GM12878 (cell line): ENCODE measurements around the gene RAP1A. TPM values are rescaled to one million over a fixed set of nuclear protein-coding genes. Genes with fewer than 3 reads are reported as not detected.

Experiments used
- ATAC-seq: fragments of 200-7000 bp; cut with Tn5 transposase; 3 replicates; pipeline ENCODE4 v1.9.1; 2020; ENCODE audit warnings: mild to moderate bottlenecking, moderate library complexity
- BruUV-seq: library from RNA; stranded (reverse); fragments of 400-500 nt; replicated peaks from 2 replicates; lab custom pipeline; 2021; lab: Mats Ljungman, UMichigan
- CTCF ChIA-PET: fragments of 300-600 bp; sonication (Branson Sonifier 250); formaldehyde crosslinking; extraction: SDS; loops from one replicate; lab custom pipeline; 2021; ENCODE audit warnings: inconsistent platforms; lab: Yijun Ruan, JAX
- POLR2A ChIA-PET: fragments of 350-600 bp; formaldehyde crosslinking; extraction: SDS; loops from one replicate; lab custom pipeline; 2021; ENCODE audit warnings: inconsistent platforms; lab: Charles Lee
- RAD21 ChIA-PET: fragments of 300-600 bp; sonication (Branson Sonifier 250); formaldehyde crosslinking; loops from one replicate; lab custom pipeline; 2023; ENCODE audit warnings: antibody characterized with exemption; ENCODE audit not compliant: unreplicated experiment; lab: Charles Lee
- SMC1A ChIA-PET: fragments of 300-600 bp; sonication (Branson Sonifier 250); formaldehyde crosslinking; loops from one replicate; lab custom pipeline; 2023; ENCODE audit not compliant: unreplicated experiment, uncharacterized antibody; lab: Charles Lee
- DNase-seq: peaks from one replicate; pipeline ENCODE4 v3.0.0-alpha.2; 2011; ENCODE audit warnings: low read depth, low spot score
- FAIRE-seq: peaks from 3 replicates; lab custom pipeline; 2011; peaks lifted over from hg19 to GRCh38; lab: Jason Lieb, UNC
- H2AFZ ChIP-seq: 2 replicates; pipeline ENCODE4 v1.6.0; 2011; ENCODE audit warnings: low read depth, low read length, control low read depth; ENCODE audit not compliant: control insufficient read depth
- H3K27ac ChIP-seq: 2 replicates; pipeline ENCODE4 v1.5.1; 2011; ENCODE audit warnings: control low read depth; ENCODE audit not compliant: control insufficient read depth, insufficient read depth
- H3K27me3 ChIP-seq, 2 experiments: replicated peaks in 1 of 2; 2 replicates each; pipeline versions ENCODE4 v1.6.0 to v1.6.1; 2011; ENCODE audit warnings: low read length in 1 of 2; ENCODE audit not compliant: control insufficient read depth in 2 of 2, insufficient read depth in 2 of 2
- H3K36me3 ChIP-seq, 2 experiments: 2 replicates each; pipeline ENCODE4 v1.5.1; 2011; ENCODE audit warnings: low read length in 1 of 2; ENCODE audit not compliant: control insufficient read depth in 2 of 2, insufficient read depth in 2 of 2
- H3K4me1 ChIP-seq: 2 replicates; pipeline ENCODE4 v1.6.1; 2011; ENCODE audit warnings: mild to moderate bottlenecking, low read length, moderate library complexity, mixed read lengths; ENCODE audit not compliant: control insufficient read depth, insufficient read depth
- H3K4me2 ChIP-seq: 2 replicates; pipeline ENCODE4 v1.6.0; 2011; ENCODE audit warnings: control low read depth; ENCODE audit not compliant: control insufficient read depth, insufficient read depth
- H3K4me3 ChIP-seq: fragments of 200-600 bp; sonication (generic); 2 replicates; pipeline ENCODE4 v1.5.1; 2016
- H3K79me2 ChIP-seq: 2 replicates; pipeline ENCODE4 v1.6.0; 2011; ENCODE audit warnings: low read length; ENCODE audit not compliant: control insufficient read depth, insufficient read depth
- H3K9ac ChIP-seq: 2 replicates; pipeline ENCODE4 v1.8.0; 2011; ENCODE audit warnings: low read length, control low read depth, mixed read lengths; ENCODE audit not compliant: control insufficient read depth, insufficient read depth
- H3K9me3 ChIP-seq: replicated peaks from 3 replicates; pipeline ENCODE4 v1.5.1; 2011; ENCODE audit warnings: mild to moderate bottlenecking, low read length; ENCODE audit not compliant: control insufficient read depth, insufficient read depth
- H4K20me1 ChIP-seq: 2 replicates; pipeline ENCODE4 v1.6.0; 2011; ENCODE audit not compliant: control insufficient read depth, insufficient read depth
- E2F4 ChIP-seq: IDR thresholded peaks from 2 replicates; pipeline ENCODE4 v1.6.1; 2012; ENCODE audit warnings: low read depth, low read length, improper control_type of control experiment
- ETV6 ChIP-seq, 2 experiments: fragments of 450-650 bp in 1 of 2; IDR thresholded peaks in 1 of 2; conservative IDR thresholded peaks in 1 of 2; 2 replicates each; pipeline ENCODE4 v1.6.1; 2014; ENCODE audit warnings: antibody characterized with exemption in 1 of 2, borderline replicate concordance in 1 of 2, low read depth in 1 of 2, mild to moderate bottlenecking in 1 of 2, moderate library complexity in 1 of 2
- LARP7 ChIP-seq: fragments of 450-650 bp; IDR thresholded peaks from 2 replicates; pipeline ENCODE4 v1.6.1; 2017; ENCODE audit warnings: mild to moderate bottlenecking
- NR2F1 ChIP-seq: fragments of 450-650 bp; conservative IDR thresholded peaks from 2 replicates; pipeline ENCODE4 v1.6.1; 2017; ENCODE audit warnings: mild to moderate bottlenecking
- SPI1 ChIP-seq: IDR thresholded peaks from 2 replicates; pipeline ENCODE4 v1.6.1; 2011; ENCODE audit warnings: low read depth, mild to moderate bottlenecking, low read length, moderate library complexity, borderline replicate concordance; ENCODE audit not compliant: insufficient read depth
- STAT1 ChIP-seq: fragments of 450-650 bp; conservative IDR thresholded peaks from 2 replicates; pipeline ENCODE4 v1.6.1; 2014; ENCODE audit warnings: antibody characterized with exemption, mild to moderate bottlenecking
- WGBS: methylation state at CpG from one replicate; pipeline ENCODE4 v1.1.6; 2016; ENCODE audit warnings: low lambda C conversion rate; ENCODE audit not compliant: insufficient replicate concordance, insufficient coverage; ENCODE audit errors: missing lambda C conversion rate; 5-methylcytosine and 5-hydroxymethylcytosine counted together
- in situ Hi-C: fragments of 300-500 bp; cut with MboI; formaldehyde crosslinking; loops from 9 replicates; pipeline ENCODE4 v1.14.3; 2018; ENCODE audit warnings: mixed read lengths
- intact Hi-C: fragments of 100-400 bp; cut with micrococcal nuclease; formaldehyde crosslinking; loops from one replicate; pipeline ENCODE4 v1.14.2; 2022; ENCODE audit not compliant: unreplicated experiment
- polyA plus RNA-seq, 11 experiments: library from polyadenylated mRNA; depleted of rRNA in 4 of 11; unstranded in 6 of 11; stranded (reverse) in 5 of 11; fragments of >200 nt; fragmentation: Nextera tagmentation in 4 of 11; fragmentation: Illumina TruSeq in 1 of 11; extraction: Ambion mirVana in 4 of 11; extraction: Trizol in 1 of 11; gene quantifications; 1 replicate in 1 of 11; 2 replicates in 10 of 11; pipeline versions ENCODE4 v1.2.1 to v1.2.3, GENCODE V29; 2011 to 2016; ENCODE audit warnings: inconsistent platforms in 2 of 11, missing spikeins in 2 of 11, low read depth in 1 of 11
- total RNA-seq, 4 experiments: library from RNA; depleted of rRNA in 3 of 4; stranded (reverse); fragments of >200 nt in 3 of 4; fragmentation: Illumina TruSeq in 1 of 4; extraction: Trizol in 1 of 4; gene quantifications; 2 replicates each; pipeline versions ENCODE4 v1.2.1 to v1.2.3, GENCODE V29; 2013 to 2021
- TF ChIP-seq, protein P1 (sequence below): fragments of 450-650 bp; formaldehyde crosslinking; IDR thresholded peaks from 2 replicates; pipeline ENCODE4 v1.4.0; 2020; ENCODE audit warnings: mild to moderate bottlenecking, moderate library complexity

The RAP1A gene
- total and polyA plus RNA-seq, 10 of the 15 experiments (the other 5 are each of a cell fraction or from before 2014, with no cell fraction given) = 38.4 to 213 (median 86.0) TPM

- Histone ChIP-seq H3K79me2 (no peaks in the 10 kb centered on the region), H3K27me3 (peaks cover 0 to 2% of the 10 kb centered on the region in 2 experiments; a peak in 2 of 4 replicates)
- RAD21 ChIA-PET = interaction anchor here (1.2 kb wide), 1 partner anchor 256 kb away, joined by 3 read pairs; no protein-coding TSS in a partner anchor
- TF ChIP-seq LARP7 (no peak), SPI1 (0 out of 2 replicates have a peak, but pooled peaks have one; percentile 9), ETV6 (conservative IDR thresholded peaks at IDR 0.05 in 1 of 2, IDR thresholded peaks at IDR 0.05 in 1 of 2; ENCODE audit: borderline replicate concordance in 1 of 2, low read depth in 1 of 2) (peak in 1 of 2 experiments; percentile 48; a peak in 1 of 4 replicates), E2F4 (no peak), STAT1 (no peak), NR2F1 (0 out of 2 replicates have a peak, but pooled peaks have one; percentile 26)
- TF ChIP-seq, protein P1, sequence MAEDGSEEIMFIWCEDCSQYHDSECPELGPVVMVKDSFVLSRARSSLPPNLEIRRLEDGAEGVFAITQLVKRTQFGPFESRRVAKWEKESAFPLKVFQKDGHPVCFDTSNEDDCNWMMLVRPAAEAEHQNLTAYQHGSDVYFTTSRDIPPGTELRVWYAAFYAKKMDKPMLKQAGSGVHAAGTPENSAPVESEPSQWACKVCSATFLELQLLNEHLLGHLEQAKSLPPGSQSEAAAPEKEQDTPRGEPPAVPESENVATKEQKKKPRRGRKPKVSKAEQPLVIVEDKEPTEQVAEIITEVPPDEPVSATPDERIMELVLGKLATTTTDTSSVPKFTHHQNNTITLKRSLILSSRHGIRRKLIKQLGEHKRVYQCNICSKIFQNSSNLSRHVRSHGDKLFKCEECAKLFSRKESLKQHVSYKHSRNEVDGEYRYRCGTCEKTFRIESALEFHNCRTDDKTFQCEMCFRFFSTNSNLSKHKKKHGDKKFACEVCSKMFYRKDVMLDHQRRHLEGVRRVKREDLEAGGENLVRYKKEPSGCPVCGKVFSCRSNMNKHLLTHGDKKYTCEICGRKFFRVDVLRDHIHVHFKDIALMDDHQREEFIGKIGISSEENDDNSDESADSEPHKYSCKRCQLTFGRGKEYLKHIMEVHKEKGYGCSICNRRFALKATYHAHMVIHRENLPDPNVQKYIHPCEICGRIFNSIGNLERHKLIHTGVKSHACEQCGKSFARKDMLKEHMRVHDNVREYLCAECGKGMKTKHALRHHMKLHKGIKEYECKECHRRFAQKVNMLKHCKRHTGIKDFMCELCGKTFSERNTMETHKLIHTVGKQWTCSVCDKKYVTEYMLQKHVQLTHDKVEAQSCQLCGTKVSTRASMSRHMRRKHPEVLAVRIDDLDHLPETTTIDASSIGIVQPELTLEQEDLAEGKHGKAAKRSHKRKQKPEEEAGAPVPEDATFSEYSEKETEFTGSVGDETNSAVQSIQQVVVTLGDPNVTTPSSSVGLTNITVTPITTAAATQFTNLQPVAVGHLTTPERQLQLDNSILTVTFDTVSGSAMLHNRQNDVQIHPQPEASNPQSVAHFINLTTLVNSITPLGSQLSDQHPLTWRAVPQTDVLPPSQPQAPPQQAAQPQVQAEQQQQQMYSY (CRISPR knock-in tag) = no peak
- TF ChIP-seq, all 136 proteins: peak for 3
- BruUV-seq = no TSS peak
- H3K9ac ChIP-seq = no peak overlapping the region
- no peak for FAIRE-seq
- CTCF ChIA-PET = interaction anchor here (0.8 to 1.4 kb wide), 2 partner anchors 19 to 146 kb away, joined by 3 to 6 read pairs; no protein-coding TSS in a partner anchor
- H3K4me1 ChIP-seq = peaks cover 6% of the 10 kb centered on the region; the same call in 1 of the 2 replicates
- no peak overlapping the region for H3K4me2 ChIP-seq
- in situ Hi-C loops (no loop called here), intact Hi-C loops (no loop called here)
- no peak overlapping the region for H2AFZ ChIP-seq
- ATAC-seq = no peak
- 51% methylated on average over 9 of the region's 9 CpGs for WGBS
- no peak overlapping the region for H3K27ac ChIP-seq
- no peak for DNase-seq
- POLR2A ChIA-PET = interaction anchor here (2.1 kb wide), 1 partner anchor 10 kb away, joined by 4 read pairs; no protein-coding TSS in a partner anchor
- no peaks in the 10 kb centered on the region for H3K36me3 ChIP-seq
- H3K4me3 ChIP-seq = no peak overlapping the region
- SMC1A ChIA-PET = interaction anchor here (1.0 to 3.2 kb wide), 2 partner anchors 19 to 251 kb away, joined by 4 to 12 read pairs; no protein-coding TSS in a partner anchor
- no peaks in the 10 kb centered on the region for H3K9me3 ChIP-seq
- H4K20me1 ChIP-seq = no peaks in the 10 kb centered on the region; the same call in 1 of the 2 replicates
Measured at GRCh38 chr1:111733183-111733991, 113.8 kb downstream of the RAP1A start.
